H1 (cell line): Measurements from ENCODE around the gene SLC38A10. TPM values are rescaled to one million over a fixed set of nuclear protein-coding genes. Genes with fewer than 3 reads are reported as not detected.

ENCODE experiments used
- CTCF ChIA-PET: fragments of 300-600 bp; sonication (Branson Sonifier 250); formaldehyde crosslinking; loops from one replicate; lab custom pipeline; 2021; ENCODE audit not compliant: partially characterized antibody; lab: Charles Lee
- POLR2A ChIA-PET: fragments of 300-600 bp; sonication (Branson Sonifier 250); formaldehyde crosslinking; loops from one replicate; lab custom pipeline; 2021; ENCODE audit warnings: inconsistent platforms; ENCODE audit not compliant: partially characterized antibody; lab: Charles Lee
- DNase-seq, 2 experiments: peaks; one replicate each; pipeline versions ENCODE4 v3.0.0 to v3.0.0-alpha.2; 2010 to 2022; ENCODE audit warnings: low spot score in 2 of 2, low read depth in 1 of 2, mixed read lengths in 1 of 2
- FAIRE-seq: peaks from 2 replicates; lab custom pipeline; 2011; peaks lifted over from hg19 to GRCh38; lab: Jason Lieb, UNC
- H2AFZ ChIP-seq: 2 replicates; pipeline ENCODE4 v1.8.1; 2012; ENCODE audit warnings: low read length, inconsistent platforms
- H2AK5ac ChIP-seq: 2 replicates; pipeline ENCODE4 v1.6.1; 2013; ENCODE audit warnings: low read depth, low read length
- H2BK120ac ChIP-seq: replicated peaks from 2 replicates; pipeline ENCODE3; 2013; ENCODE audit warnings: low read depth, low read length, inconsistent platforms
- H2BK12ac ChIP-seq: 2 replicates; pipeline ENCODE4 v1.6.1; 2013; ENCODE audit warnings: low read depth, low read length
- H2BK15ac ChIP-seq: 2 replicates; pipeline ENCODE4 v1.6.1; 2013; ENCODE audit warnings: low read length
- H2BK20ac ChIP-seq: 2 replicates; pipeline ENCODE4 v1.6.1; 2013; ENCODE audit warnings: low read length
- H2BK5ac ChIP-seq: 2 replicates; pipeline ENCODE4 v1.6.1; 2013; ENCODE audit warnings: low read depth, low read length
- H3K14ac ChIP-seq: 2 replicates; pipeline ENCODE4 v1.6.1; 2013; ENCODE audit warnings: inconsistent platforms; ENCODE audit not compliant: insufficient read length
- H3K18ac ChIP-seq: 2 replicates; pipeline ENCODE4 v1.6.1; 2013; ENCODE audit warnings: low read length; ENCODE audit errors: extremely low read depth
- H3K23ac ChIP-seq: 2 replicates; pipeline ENCODE4 v1.6.1; 2013; ENCODE audit warnings: inconsistent platforms; ENCODE audit not compliant: insufficient read length
- H3K23me2 ChIP-seq: 2 replicates; pipeline ENCODE4 v1.6.1; 2013; ENCODE audit warnings: low read depth, low read length
- H3K27ac ChIP-seq: 2 replicates; pipeline ENCODE4 v1.6.1; 2011; ENCODE audit warnings: low read depth, low read length, inconsistent platforms
- H3K27me3 ChIP-seq, 4 experiments: replicated peaks in 1 of 4; 1 replicate in 1 of 4; 2 replicates in 3 of 4; pipeline versions ENCODE4 v1.6.1 to v1.8.1; 2011 to 2013; ENCODE audit warnings: low read length in 3 of 4, mild to moderate bottlenecking in 3 of 4, inconsistent platforms in 2 of 4, mixed read lengths in 2 of 4, moderate library complexity in 1 of 4; ENCODE audit not compliant: control insufficient read depth in 3 of 4, insufficient read depth in 3 of 4; ENCODE audit errors: extremely low read depth in 1 of 4
- H3K36me3 ChIP-seq, 4 experiments: 2 replicates each; pipeline versions ENCODE4 v1.6.1 to v1.8.1; 2011 to 2013; ENCODE audit warnings: mild to moderate bottlenecking in 4 of 4, low read length in 3 of 4, moderate library complexity in 2 of 4, control low read depth in 1 of 4, inconsistent platforms in 1 of 4; ENCODE audit not compliant: insufficient read depth in 4 of 4, control insufficient read depth in 2 of 4
- H3K4ac ChIP-seq: replicated peaks from 2 replicates; pipeline ENCODE3; 2013; ENCODE audit warnings: low read length, low read depth, mixed read lengths, inconsistent platforms; ENCODE audit not compliant: insufficient read length
- H3K4me1 ChIP-seq, 4 experiments: replicated peaks in 1 of 4; 1 replicate in 1 of 4; 2 replicates in 3 of 4; pipeline versions ENCODE4 v1.6.1 to v1.8.1; 2011 to 2013; ENCODE audit warnings: low read length in 3 of 4, inconsistent platforms in 2 of 4, mixed read lengths in 1 of 4; ENCODE audit not compliant: insufficient read depth in 4 of 4, control insufficient read depth in 3 of 4
- H3K4me2 ChIP-seq, 2 experiments: 2 replicates each; pipeline versions ENCODE4 v1.6.1 to v1.8.1; 2011 to 2013; ENCODE audit warnings: low read depth in 2 of 2, low read length in 2 of 2, control low read depth in 1 of 2, inconsistent platforms in 1 of 2, mild to moderate bottlenecking in 1 of 2; ENCODE audit not compliant: insufficient read depth in 1 of 2
- H3K4me3 ChIP-seq, 4 experiments: fragments of 200-600, 300-600 bp in 1 of 4; sonication (generic), shearing (Covaris generic), sonication (Bioruptor Twin) in 1 of 4; 2 replicates each; pipeline versions ENCODE4 v1.5.1 to v1.8.1; 2011 to 2016; ENCODE audit warnings: low read length in 4 of 4, low read depth in 3 of 4, control low read depth in 2 of 4, inconsistent platforms in 2 of 4, mild to moderate bottlenecking in 2 of 4, mixed read lengths in 1 of 4, moderate library complexity in 1 of 4; ENCODE audit not compliant: insufficient read depth in 2 of 4; ENCODE audit errors: extremely low read depth in 1 of 4
- H3K56ac ChIP-seq: replicated peaks from 2 replicates; pipeline ENCODE3; 2013; ENCODE audit warnings: low read depth, mild to moderate bottlenecking, mixed read lengths, low read length, inconsistent platforms; ENCODE audit not compliant: insufficient read length
- H3K79me1 ChIP-seq: 2 replicates; pipeline ENCODE4 v1.6.1; 2013; ENCODE audit warnings: low read depth, low read length, control low read depth
- H3K79me2 ChIP-seq, 2 experiments: 2 replicates each; pipeline versions ENCODE4 v1.6.1 to v1.8.1; 2012 to 2013; ENCODE audit warnings: low read length in 2 of 2, mild to moderate bottlenecking in 2 of 2, inconsistent platforms in 1 of 2; ENCODE audit not compliant: insufficient read depth in 2 of 2, control insufficient read depth in 1 of 2
- H3K9ac ChIP-seq, 4 experiments: replicated peaks in 1 of 4; 1 replicate in 1 of 4; 2 replicates in 3 of 4; pipeline versions ENCODE4 v1.6.1 to v1.8.1; 2011 to 2013; ENCODE audit warnings: low read depth in 3 of 4, low read length in 3 of 4, control low read depth in 2 of 4, mild to moderate bottlenecking in 2 of 4, moderate library complexity in 2 of 4, inconsistent platforms in 1 of 4; ENCODE audit errors: extremely low read depth in 1 of 4
- H3K9me3 ChIP-seq, 2 experiments: 2 replicates each; pipeline versions ENCODE4 v1.6.1 to v1.8.1; 2012 to 2013; ENCODE audit warnings: mild to moderate bottlenecking in 2 of 2, moderate library complexity in 2 of 2, control low read depth in 1 of 2, inconsistent platforms in 1 of 2, low read depth in 1 of 2, low read length in 1 of 2, mixed read lengths in 1 of 2; ENCODE audit not compliant: insufficient read depth in 2 of 2
- H4K20me1 ChIP-seq, 2 experiments: replicated peaks in 1 of 2; 2 replicates each; pipeline versions ENCODE3 to v1.8.1; 2011 to 2013; ENCODE audit warnings: inconsistent platforms in 2 of 2, low read length in 2 of 2, mild to moderate bottlenecking in 1 of 2; ENCODE audit not compliant: insufficient read depth in 2 of 2, control insufficient read depth in 1 of 2
- H4K5ac ChIP-seq: 2 replicates; pipeline ENCODE4 v1.6.1; 2013; ENCODE audit warnings: low read length, low read depth, mixed read lengths, inconsistent platforms; ENCODE audit not compliant: insufficient read length
- H4K8ac ChIP-seq: 2 replicates; pipeline ENCODE4 v1.8.0; 2013; ENCODE audit warnings: mild to moderate bottlenecking, moderate library complexity, low read length, inconsistent platforms; ENCODE audit not compliant: insufficient read depth; ENCODE audit errors: extremely low read depth
- H4K91ac ChIP-seq: replicated peaks from 2 replicates; pipeline ENCODE3; 2013; ENCODE audit warnings: low read length, mixed read lengths, inconsistent platforms; ENCODE audit not compliant: insufficient read length
- BRCA1 ChIP-seq: IDR thresholded peaks from 2 replicates; pipeline ENCODE4 v1.6.1; 2012; ENCODE audit warnings: low read depth, low read length, improper control_type of control experiment
- CTCF ChIP-seq, 3 experiments: IDR thresholded peaks; 1 replicate in 2 of 3; 2 replicates in 1 of 3; pipeline versions ENCODE4 v1.5.1 to v1.6.1; 2011; ENCODE audit warnings: low read length in 3 of 3, mild to moderate bottlenecking in 3 of 3, inconsistent platforms in 2 of 3, low read depth in 1 of 3, moderate library complexity in 1 of 3; ENCODE audit not compliant: insufficient read depth in 1 of 3; ENCODE audit errors: control extremely low read depth in 1 of 3
- HDAC6 ChIP-seq: IDR thresholded peaks from one replicate; pipeline ENCODE4 v1.7.1; 2012; ENCODE audit warnings: low read depth, mild to moderate bottlenecking, inconsistent platforms, low read length, moderate library complexity
- TEAD4 ChIP-seq: IDR thresholded peaks from 2 replicates; pipeline ENCODE4 v1.6.1; 2012; ENCODE audit warnings: low read depth, low read length, inconsistent platforms, mixed read lengths
- USF2 ChIP-seq: IDR thresholded peaks from 2 replicates; pipeline ENCODE4 v1.6.1; 2011; ENCODE audit warnings: low read length, improper control_type of control experiment
- WGBS, 2 experiments: shearing (Covaris generic) in 1 of 2; methylation state at CpG; one replicate each; pipeline versions ENCODE4 v1.1.6 to v1.1.7; 2013 to 2015; ENCODE audit warnings: low lambda C conversion rate in 2 of 2, mixed read lengths in 2 of 2, inconsistent platforms in 1 of 2, low coverage in 1 of 2, missing lambda C conversion rate in 1 of 2; ENCODE audit not compliant: insufficient replicate concordance in 2 of 2, insufficient coverage in 1 of 2, insufficient read length in 1 of 2; ENCODE audit errors: extremely low coverage in 1 of 2, missing lambda C conversion rate in 1 of 2; 5-methylcytosine and 5-hydroxymethylcytosine counted together
- polyA plus RNA-seq, 7 experiments: library from polyadenylated mRNA; depleted of rRNA in 3 of 7; stranded (reverse) in 5 of 7; unstranded in 2 of 7; fragments of >200 nt in 5 of 7; fragments of 200-250 nt in 2 of 7; gene quantifications; 1 replicate in 5 of 7; 2 replicates in 1 of 7; 4 replicates in 1 of 7; pipeline versions ENCODE4 v1.2.1 to v1.2.3, GENCODE V29; 2011 to 2013; ENCODE audit warnings: missing spikeins in 2 of 7, mixed read lengths in 2 of 7
- total RNA-seq: library from RNA; stranded (reverse); fragmentation: NEBNext Ultra II Directional; extraction: Animal tissue kit (Norgen Biotek cat#: 25700); gene quantifications from 2 replicates; pipeline ENCODE4 v1.2.1, GENCODE V29; 2021

The SLC38A10 gene
- total and polyA plus RNA-seq, 2 of the 8 experiments (the other 6 are each of a cell fraction or from before 2014, with no cell fraction given) = 26.4 to 41.0 TPM

- POLR2A ChIA-PET = interaction anchor here (1.7 kb wide), 1 partner anchor 229 kb away, joined by 4 read pairs; no protein-coding TSS in a partner anchor
- peaks cover 2 to 10% (median 6%) of the 10 kb centered on the region in 4 experiments; a peak in 4 of 8 replicates for H3K36me3 ChIP-seq
- no peak overlapping the region for H2BK15ac ChIP-seq
- no peak overlapping the region for H2AK5ac ChIP-seq
- H3K4me3 ChIP-seq = no peak overlapping the region
- H3K23me2 ChIP-seq = no peaks in the 10 kb centered on the region
- FAIRE-seq = no peak
- no peak overlapping the region for H4K5ac ChIP-seq
- H2BK5ac ChIP-seq = no peak overlapping the region
- no peak for DNase-seq
- CTCF ChIA-PET = interaction anchor here (1.0 to 3.5 kb wide), 5 partner anchors 8 to 26 kb away, joined by 3 to 15 read pairs (median 4); no protein-coding TSS in a partner anchor
- no peak overlapping the region for H3K27ac ChIP-seq
- H2BK120ac ChIP-seq = no peak overlapping the region
- H4K91ac ChIP-seq = no peak overlapping the region
- H2AFZ ChIP-seq = no peak overlapping the region
- H4K8ac ChIP-seq = peak overlapping the region; percentile 68; the same call in 1 of the 2 replicates
- H3K9ac ChIP-seq = no peak overlapping the region
- H2BK12ac ChIP-seq = no peak overlapping the region
- no peak overlapping the region for H2BK20ac ChIP-seq
- H3K4me2 ChIP-seq = no peak overlapping the region
- no peak overlapping the region for H3K56ac ChIP-seq
- no peaks in the 10 kb centered on the region for H3K27me3 ChIP-seq
- H3K4ac ChIP-seq = no peak overlapping the region
- no peak overlapping the region for H3K18ac ChIP-seq
- H3K4me1 ChIP-seq = peaks cover 0 to 4% (median 0%) of the 10 kb centered on the region in 4 experiments; a peak in 1 of 7 replicates
- TF ChIP-seq USF2 (no peak), HDAC6 (no peak), BRCA1 (no peak), TEAD4 (no peak), CTCF (IDR thresholded peaks at IDR 0.05; ENCODE audit: control extremely low read depth in 1 of 3, insufficient read depth in 1 of 3, low read depth in 1 of 3, low read length in 3 of 3) (no peak)
- TF ChIP-seq, all 59 proteins: peak for 0
- peaks cover 3% of the 10 kb centered on the region for H3K79me1 ChIP-seq
- H3K9me3 ChIP-seq = no peaks in the 10 kb centered on the region
- peaks cover 11 to 13% of the 10 kb centered on the region in 2 experiments for H4K20me1 ChIP-seq
- no peak overlapping the region for H3K23ac ChIP-seq
- WGBS, 2 experiments = 92% methylated on average over 49 of the region's 50 CpGs; no CpG with 5 or more reads in 1 of the 2 experiments
- no peaks in the 10 kb centered on the region for H3K79me2 ChIP-seq
- no peak overlapping the region for H3K14ac ChIP-seq
Measured at GRCh38 chr17:81279278-81280275, 15.5 kb downstream of the SLC38A10 start.
